NCI-H226 (cell line): ENCODE measurements around the gene ROS1.

ENCODE experiments used
- DNase-seq: peaks from one replicate; pipeline ENCODE4 v3.0.0-alpha.2; 2015

Gene ROS1

GRCh38 chr6:117440706-117441525 is 15.2 kb upstream of the ROS1 start:
- peak; percentile 87 for DNase-seq

- DNase-seq: no peak
Measured at GRCh38 chr6:117432273-117432672, 6.5 kb upstream of the ROS1 start.

DNA sequence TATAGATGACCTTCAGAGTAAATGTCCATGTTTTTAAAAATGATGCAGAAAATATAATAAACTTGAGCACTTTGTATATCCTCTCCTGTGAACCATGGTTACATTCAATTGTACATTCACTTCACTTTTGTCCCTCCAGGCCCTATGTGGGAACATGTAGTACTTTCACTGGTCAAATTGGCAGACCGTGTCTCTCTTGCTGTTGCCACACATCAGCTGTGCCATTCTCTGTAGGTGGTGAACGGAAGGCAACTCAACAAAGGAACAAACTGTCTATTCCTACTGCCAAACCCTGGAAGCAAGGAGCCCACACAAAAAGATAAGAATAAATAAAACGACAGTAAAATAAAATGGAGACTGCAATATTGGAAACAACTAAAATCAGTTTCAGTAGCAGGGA is 2.0 kb downstream of the ROS1 start:
- DNase-seq: no peak

DNA sequence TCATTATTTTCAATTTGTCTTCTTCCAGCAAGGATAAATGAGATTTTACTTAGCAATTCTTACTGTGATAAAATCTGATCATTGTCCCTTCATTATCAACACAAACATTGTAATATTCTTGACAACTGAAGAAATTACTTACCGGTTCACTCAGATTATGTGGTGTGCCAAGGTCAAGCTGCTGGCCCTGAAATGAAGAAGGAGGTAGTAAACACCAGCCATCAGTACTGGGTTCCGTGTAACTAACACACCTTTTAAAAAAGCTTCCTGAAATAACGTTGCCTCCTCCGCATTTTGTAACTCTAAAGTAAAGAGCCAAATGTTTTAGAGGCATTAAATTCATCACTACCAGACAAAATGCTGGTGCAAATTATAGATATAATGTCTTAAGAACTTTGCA is 7.4 kb downstream of the ROS1 start:
- no peak for DNase-seq

DNA sequence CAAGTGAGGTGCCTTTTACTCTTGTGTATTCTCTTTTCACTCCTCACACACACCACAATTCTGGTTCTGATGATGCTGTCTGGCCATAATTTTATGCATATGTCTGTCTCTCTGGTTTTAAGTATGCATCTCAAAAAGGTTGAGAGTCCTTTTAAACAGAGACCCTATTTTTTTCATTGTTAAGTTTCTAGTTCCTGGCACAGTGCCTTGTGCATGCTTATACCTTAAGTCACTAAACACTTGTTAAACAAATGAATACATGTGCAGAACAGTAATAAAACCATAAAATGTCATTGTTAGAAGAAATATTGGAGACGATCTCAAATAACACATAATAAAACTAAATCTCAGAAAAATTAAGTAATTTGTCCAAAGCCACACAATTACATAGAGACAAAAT is 7.9 kb downstream of the ROS1 start:
- DNase-seq: no peak

DNA sequence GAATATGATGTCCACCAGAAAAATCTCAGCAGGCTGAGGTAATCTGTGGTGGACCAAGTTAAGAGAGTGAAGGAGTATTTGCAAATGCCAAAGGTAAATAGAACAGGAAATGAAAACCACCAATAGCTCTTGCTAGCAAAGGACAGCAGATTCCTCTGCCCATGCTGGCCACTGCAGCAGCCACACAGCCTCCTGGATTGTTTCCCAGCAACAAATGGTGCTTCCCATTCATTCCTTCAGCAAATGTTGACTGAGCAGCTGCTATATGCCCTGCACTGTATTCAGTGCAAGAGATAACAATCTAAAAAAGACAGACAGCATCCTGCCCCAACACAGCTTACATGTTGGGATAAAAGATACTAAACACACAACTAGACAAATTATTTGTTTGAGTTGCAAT is 11.0 kb downstream of the ROS1 start:
- DNase-seq: no peak

GRCh38 chr6:117411474-117411873 is 14.3 kb downstream of the ROS1 start:
- DNase-seq: no peak

DNA sequence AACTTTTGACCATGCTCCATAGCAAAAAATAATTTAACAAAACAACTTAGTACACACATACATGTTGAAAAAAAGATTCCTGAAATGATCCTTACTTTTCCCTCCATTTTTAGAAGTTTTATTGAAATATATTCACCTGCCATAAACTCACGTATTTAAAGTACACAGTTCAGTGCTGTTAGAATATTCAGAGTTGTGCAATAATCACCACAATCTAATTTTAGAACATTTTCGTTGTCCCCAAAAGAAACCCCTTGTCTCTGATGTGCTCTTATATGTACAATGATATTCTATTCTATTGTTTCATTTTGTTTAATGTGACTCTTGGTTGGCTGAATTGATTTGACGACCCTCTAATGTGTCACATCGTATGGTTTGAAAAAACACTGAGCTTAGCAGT is 15.9 kb downstream of the ROS1 start:
- DNase-seq: no peak

DNA sequence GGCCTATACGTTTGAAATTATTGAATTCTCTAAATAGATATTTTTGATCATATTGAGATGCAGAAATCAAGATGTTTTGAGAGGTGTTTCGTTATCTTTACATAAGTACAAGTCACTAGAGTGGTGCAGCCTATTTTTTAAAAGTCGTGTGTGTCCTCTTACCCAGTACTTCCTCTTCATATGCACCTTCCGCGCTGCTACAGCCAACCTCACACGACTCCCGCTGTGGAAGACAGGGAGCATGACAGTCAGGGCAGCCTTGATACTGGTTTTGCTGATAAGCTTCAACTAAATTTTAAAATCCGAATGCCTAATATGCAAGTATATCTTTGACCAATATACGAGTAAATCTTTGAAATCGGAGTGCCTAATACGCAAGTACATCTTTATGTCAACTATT is 16.3 kb downstream of the ROS1 start:
- DNase-seq: no peak

DNA sequence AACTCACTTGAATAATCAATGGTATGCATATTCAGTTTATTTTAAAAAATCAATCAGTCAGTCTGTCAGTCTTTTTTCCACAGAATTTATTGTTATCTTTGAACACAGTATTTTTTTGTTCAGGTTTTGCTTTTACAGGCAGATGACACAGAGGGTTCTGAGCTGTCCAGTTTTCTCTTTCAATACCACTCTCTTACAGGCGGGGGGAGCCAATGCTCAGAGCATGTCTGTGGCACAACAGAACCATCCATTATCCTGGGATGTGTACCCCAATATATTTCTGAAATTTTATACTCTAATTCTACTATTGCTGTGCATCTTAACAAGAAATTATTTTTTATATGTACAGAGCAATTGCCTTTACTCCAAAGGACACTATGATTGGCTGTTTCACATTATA is 21.2 kb downstream of the ROS1 start:
- DNase-seq: no peak

DNA sequence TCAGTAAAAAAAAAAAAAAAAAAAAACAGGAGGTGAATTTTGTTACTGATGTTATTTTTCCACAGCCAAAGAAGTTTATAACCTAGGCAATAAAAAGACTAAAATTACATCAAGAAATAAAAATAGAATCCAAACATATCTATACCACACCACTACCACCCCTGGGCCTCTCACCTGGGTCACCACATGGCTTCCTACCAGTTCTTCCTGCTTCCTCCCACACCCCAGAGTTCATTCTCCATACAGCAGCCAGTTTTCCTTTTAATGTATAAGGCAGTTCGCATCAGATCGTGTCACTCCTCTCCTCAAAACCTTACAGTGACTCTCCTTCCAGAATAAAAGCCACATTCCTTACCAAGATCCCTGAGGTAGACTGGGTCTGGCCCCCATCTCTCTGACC is 23.9 kb downstream of the ROS1 start:
- no peak for DNase-seq

DNA sequence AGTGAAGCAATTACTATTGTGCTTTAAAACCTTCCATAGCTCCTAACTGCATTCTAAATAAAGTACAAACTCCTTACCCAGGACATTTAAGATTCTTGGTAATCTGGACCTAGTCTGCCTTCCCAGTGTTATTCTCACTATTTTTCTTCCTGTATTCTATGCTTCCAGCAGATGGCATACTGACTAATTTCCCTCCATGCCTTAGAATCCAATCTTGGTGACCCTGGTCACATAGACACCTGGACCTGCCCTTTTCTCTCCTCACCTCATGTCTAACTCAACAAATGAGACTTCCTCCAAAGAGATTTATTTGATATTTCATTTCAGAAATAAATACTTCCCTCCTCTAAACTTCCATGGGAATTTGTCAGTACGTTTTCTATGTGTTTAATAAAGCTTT is 25.8 kb downstream of the ROS1 start:
- DNase-seq: no peak

DNA sequence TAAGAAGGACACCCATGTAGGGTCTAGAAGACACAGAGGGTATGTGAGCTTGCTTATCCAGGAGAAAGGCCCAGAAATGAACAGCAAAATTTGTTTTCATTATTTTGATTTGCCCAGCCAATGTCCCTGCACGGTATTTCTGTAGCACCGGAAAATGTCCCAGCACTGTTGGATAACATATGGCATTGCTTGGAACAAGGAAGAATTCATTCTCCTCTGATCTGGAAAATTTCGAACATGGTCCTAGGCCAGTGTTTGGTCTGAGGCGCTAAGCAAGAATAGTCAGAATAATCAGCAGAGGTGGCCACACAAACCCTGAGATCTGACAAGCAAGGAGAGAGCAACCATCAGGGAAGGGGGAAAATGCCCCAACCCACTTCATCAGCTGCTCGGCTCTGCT is 26.6 kb downstream of the ROS1 start:
- no peak for DNase-seq

DNA sequence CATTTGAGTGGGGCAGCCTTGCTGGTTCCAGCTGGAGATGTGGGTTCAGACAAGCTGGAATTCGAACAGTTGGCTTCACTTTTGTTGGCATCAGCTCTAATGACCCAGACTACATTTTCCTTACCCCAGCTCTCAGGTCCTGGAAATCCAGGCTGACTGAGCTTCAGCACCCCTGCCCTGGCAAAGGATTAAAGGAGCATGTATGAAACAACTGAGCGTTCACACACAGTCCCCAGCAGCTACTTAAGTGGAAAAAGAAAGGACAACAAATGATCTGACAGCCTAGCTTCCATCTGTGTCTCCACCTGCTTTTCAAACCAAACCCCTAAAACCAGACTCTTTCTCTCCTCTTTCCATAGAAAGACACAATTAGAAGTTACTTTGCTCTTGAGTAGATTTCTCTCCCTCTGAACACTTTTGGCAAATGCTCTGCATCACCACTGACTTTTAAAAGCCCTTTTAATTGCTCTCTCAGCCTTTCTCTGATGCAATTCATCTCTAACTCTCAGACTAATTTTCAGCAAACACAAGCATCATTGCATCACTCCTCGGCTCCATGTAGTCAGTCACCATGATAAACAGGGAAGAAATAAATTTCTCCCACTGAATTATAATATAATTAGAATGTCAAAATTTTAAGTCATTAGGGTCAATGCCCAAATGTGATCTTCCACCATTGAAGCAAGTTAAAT is 28.1 kb downstream of the ROS1 start:
- no peak for DNase-seq

- no peak for DNase-seq
Measured at GRCh38 chr6:117396228-117396627, 29.5 kb downstream of the ROS1 start.

GRCh38 chr6:117395164-117395563 is 30.6 kb downstream of the ROS1 start:
- DNase-seq: no peak

DNA sequence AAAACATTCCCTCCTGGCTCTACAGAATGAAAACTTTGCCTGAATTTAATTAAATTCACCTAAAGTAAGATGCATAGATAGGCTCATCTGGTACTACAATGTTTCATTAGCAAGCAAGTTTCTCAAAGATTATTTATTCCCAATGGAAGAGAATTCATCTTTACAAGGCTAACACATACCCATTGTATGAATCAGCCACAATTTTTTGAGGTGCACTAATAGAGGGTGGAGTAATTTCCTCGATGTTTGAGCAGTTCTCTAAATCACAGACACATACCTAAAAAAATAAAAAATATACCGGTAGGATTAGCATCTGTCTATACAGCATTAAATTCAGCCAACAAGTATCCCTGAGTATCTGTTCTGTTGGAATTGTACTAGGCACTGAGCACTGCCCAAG is 32.7 kb downstream of the ROS1 start:
- DNase-seq: peak; percentile 5

DNA sequence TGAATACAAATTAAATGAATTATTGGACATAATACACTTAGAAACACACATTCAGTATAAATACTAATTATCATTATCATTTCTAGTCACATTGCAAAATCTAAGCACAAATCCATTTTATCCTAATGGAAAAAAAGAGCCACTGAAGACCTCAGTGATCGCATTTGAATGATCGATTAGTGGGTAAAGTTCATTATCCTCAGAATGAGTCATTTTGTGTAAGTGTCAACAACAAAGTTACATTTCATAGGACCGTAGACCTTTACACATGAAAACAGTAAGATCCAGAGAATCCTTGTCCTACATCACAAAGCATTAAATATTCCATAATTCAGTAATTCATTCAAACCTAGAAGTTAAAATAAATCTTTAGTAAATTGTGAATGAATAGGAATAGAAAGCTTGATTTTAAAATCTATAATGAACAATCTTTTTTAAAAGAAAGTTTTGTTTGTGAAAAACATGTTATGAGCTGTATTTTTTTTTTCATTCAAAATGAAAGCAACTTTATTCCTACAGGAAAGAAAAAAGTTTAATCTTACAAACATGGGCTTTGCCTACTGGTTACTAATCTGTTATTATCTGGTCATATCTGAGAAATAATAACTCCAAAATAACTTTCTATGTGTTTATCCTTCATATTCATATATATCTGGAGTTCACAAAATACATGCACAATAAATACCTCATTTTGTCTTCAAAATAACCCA is 33.7 kb downstream of the ROS1 start:
- DNase-seq: no peak

DNA sequence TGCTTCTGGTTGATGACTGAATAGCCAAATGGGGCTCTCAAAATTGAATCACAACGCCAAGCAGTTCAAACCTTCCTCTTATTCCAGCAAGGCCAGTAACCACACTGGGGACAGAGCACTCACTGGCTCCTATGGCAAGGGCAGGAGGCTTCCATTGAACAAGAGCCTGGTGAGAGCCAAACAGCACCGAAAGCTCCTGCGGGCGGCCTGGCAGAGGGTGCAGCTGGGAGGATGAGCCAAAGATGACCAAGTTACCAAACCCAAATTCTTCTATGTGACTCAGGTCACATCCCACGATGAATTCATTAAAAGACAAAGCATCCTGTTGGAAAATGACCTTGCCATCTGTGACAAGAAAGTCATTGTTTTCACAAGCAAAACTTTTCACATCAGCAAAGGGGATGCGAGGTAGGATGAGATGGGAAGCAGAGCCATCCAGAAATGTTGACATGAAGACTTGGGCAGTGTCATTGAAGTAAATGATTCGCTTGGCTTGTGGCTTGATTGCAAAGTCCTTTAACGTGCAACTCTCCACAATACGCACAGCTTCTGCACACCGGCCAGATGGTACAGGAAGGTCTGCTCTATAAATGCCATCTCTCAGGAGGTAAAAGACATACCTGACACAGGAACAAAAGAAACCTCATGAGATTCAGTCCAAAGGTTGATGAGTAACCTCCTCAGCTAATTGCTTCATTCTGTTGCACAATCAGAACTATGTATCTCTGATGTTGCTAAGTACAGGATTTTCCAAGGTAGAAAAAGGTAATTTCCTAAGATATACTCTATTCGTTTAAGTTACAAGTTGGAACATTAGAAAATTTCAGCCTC is 36.3 kb downstream of the ROS1 start:
- DNase-seq: peak; percentile 8

DNA sequence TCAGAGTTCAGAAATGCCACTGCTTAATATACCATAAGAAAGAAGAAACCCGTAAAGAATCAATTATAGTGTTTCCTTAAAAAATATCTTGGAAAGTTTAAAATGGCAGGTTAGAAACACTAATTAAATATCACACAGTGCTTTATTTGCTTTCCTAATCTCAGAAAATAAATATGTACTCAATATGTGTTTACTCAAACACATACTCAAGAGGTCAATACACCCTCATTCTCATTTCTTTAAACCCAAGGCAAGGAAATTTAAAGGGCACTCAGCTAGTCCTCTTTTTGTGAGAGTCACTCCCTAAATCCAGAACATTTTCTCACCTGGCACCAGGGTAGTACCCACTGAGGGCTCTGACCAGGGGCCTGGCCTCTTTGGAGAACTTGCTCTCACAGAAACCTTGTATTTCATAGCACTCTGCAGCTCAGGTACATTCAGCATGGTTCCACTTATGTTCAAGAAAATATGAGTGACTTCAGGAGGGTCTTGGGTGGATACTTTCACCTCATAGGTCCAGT is 38.2 kb downstream of the ROS1 start:
- DNase-seq: no peak

- no peak for DNase-seq
Measured at GRCh38 chr6:117384659-117385058, 41.1 kb downstream of the ROS1 start.

- DNase-seq: no peak
Measured at GRCh38 chr6:117381749-117382148, 44.0 kb downstream of the ROS1 start.

DNA sequence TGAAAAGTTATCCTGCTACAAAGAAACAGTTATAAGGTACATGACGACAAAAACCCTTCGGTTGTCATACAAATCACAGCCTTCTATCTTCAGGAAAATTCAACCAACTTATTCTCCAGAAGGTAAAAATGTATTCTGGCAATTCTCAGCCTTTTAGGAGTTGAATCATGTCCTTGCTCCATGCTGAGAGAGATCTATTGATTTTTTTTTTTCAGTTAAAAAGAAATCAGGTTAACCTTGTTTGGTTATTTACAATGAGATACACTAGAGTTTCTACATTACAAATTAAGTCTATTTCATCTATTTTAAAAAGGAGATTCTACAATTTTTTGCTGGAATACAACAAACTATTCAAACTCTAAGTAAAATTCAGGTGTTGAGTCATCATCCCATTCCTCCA is 45.4 kb downstream of the ROS1 start:
- DNase-seq: no peak
